SK-N-SH treated with all-trans-retinoic acid at 6 μM for 48 hours (cell line): Measurements from ENCODE around the gene CXorf66.

Experiments
- ARNTL ChIP-seq: fragments of 450-650 bp; formaldehyde crosslinking; IDR thresholded peaks from 2 replicates; pipeline ENCODE4 v1.5.0; 2020; ENCODE audit warnings: low read depth, mild to moderate bottlenecking, moderate library complexity, borderline replicate concordance
- BACH2 ChIP-seq: fragments of 250-450 bp; sonication (Bioruptor Pico); IDR thresholded peaks from 2 replicates; pipeline ENCODE4 v1.9.0; 2021; ENCODE audit warnings: mild to moderate bottlenecking, borderline replicate concordance
- ESRRG ChIP-seq: fragments of 250-450 bp; sonication (Bioruptor Pico); IDR thresholded peaks from 2 replicates; pipeline ENCODE4 v1.6.1; 2021; ENCODE audit warnings: mild to moderate bottlenecking
- PPARA ChIP-seq: fragments of 250-450 bp; sonication (Bioruptor Pico); IDR thresholded peaks from 2 replicates; pipeline ENCODE4 v1.5.0; 2020; ENCODE audit warnings: mild to moderate bottlenecking, borderline replicate concordance
- RARB ChIP-seq: fragments of 250-450 bp; sonication (Bioruptor Pico); IDR thresholded peaks from 2 replicates; pipeline ENCODE4 v1.8.0; 2021; ENCODE audit warnings: mild to moderate bottlenecking, moderate library complexity
- SNAI2 ChIP-seq: fragments of 250-450 bp; sonication (Bioruptor Pico); IDR thresholded peaks from 2 replicates; pipeline ENCODE4 v1.5.0; 2020; ENCODE audit warnings: mild to moderate bottlenecking, moderate library complexity
- TOX ChIP-seq: fragments of 250-450 bp; sonication (Bioruptor Pico); IDR thresholded peaks from 2 replicates; pipeline ENCODE4 v1.8.0; 2021; ENCODE audit warnings: mild to moderate bottlenecking, moderate library complexity, borderline replicate concordance
- ZC3H10 ChIP-seq: fragments of 250-450 bp; sonication (Bioruptor Pico); IDR thresholded peaks from 2 replicates; pipeline ENCODE4 v1.5.1; 2021; ENCODE audit warnings: mild to moderate bottlenecking, moderate library complexity
- ZFP3 ChIP-seq: fragments of 250-450 bp; sonication (Bioruptor Pico); IDR thresholded peaks from 2 replicates; pipeline ENCODE4 v1.5.0; 2020; ENCODE audit warnings: mild to moderate bottlenecking, moderate library complexity
- ZFP30 ChIP-seq: fragments of 450-650 bp; formaldehyde crosslinking; IDR thresholded peaks from 2 replicates; pipeline ENCODE4 v1.5.0; 2022; ENCODE audit warnings: mild to moderate bottlenecking, moderate library complexity
- TF ChIP-seq, protein P1 (sequence below): fragments of 250-450 bp; sonication (Bioruptor Pico); IDR thresholded peaks from 2 replicates; pipeline ENCODE4 v1.5.1; 2020; ENCODE audit warnings: low read depth, mild to moderate bottlenecking, moderate library complexity
- TF ChIP-seq, protein P2 (sequence below): fragments of 250-450 bp; sonication (Bioruptor Pico); IDR thresholded peaks from 2 replicates; pipeline ENCODE4 v1.8.0; 2020; ENCODE audit warnings: mild to moderate bottlenecking, moderate library complexity, borderline replicate concordance
- TF ChIP-seq, protein P3 (sequence below): fragments of 250-450 bp; sonication (Bioruptor Pico); IDR thresholded peaks from 2 replicates; pipeline ENCODE4 v1.5.1; 2021; ENCODE audit warnings: mild to moderate bottlenecking, moderate library complexity

DNA sequence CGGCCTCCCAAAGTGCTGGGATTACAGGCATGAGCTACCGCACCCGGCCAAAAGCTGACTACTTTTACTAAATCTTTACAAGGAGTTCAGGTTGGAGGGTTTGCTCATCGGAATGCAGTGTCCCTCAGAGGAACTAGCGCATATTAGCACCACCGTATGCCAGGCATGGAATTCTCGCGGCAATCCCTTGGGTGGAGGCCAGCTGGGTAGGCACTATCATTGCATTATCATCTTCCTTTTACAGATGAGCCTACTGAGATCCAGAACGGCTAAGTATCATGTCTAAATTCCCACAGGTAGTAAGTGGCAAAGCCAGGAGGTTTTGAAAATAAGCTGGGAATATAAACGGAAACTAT, 6.1 kb upstream of the CXorf66 start:
- TF ChIP-seq ZFP30 (CRISPR knock-in tag) = no peak
- TF ChIP-seq, protein P1, sequence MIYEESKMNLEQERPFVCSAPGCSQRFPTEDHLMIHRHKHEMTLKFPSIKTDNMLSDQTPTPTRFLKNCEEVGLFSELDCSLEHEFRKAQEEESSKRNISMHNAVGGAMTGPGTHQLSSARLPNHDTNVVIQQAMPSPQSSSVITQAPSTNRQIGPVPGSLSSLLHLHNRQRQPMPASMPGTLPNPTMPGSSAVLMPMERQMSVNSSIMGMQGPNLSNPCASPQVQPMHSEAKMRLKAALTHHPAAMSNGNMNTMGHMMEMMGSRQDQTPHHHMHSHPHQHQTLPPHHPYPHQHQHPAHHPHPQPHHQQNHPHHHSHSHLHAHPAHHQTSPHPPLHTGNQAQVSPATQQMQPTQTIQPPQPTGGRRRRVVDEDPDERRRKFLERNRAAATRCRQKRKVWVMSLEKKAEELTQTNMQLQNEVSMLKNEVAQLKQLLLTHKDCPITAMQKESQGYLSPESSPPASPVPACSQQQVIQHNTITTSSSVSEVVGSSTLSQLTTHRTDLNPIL (CRISPR knock-in tag) = no peak
- TF ChIP-seq SNAI2 (CRISPR knock-in tag) = no peak
- no peak for TF ChIP-seq ARNTL (CRISPR knock-in tag)
- no peak for TF ChIP-seq RARB (CRISPR knock-in tag)
- TF ChIP-seq, protein P2, sequence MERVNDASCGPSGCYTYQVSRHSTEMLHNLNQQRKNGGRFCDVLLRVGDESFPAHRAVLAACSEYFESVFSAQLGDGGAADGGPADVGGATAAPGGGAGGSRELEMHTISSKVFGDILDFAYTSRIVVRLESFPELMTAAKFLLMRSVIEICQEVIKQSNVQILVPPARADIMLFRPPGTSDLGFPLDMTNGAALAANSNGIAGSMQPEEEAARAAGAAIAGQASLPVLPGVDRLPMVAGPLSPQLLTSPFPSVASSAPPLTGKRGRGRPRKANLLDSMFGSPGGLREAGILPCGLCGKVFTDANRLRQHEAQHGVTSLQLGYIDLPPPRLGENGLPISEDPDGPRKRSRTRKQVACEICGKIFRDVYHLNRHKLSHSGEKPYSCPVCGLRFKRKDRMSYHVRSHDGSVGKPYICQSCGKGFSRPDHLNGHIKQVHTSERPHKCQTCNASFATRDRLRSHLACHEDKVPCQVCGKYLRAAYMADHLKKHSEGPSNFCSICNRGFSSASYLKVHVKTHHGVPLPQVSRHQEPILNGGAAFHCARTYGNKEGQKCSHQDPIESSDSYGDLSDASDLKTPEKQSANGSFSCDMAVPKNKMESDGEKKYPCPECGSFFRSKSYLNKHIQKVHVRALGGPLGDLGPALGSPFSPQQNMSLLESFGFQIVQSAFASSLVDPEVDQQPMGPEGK (CRISPR knock-in tag) = no peak
- no peak for TF ChIP-seq TOX (CRISPR knock-in tag)
- TF ChIP-seq BACH2 = no peak
- no peak for TF ChIP-seq ZFP3
- no peak for TF ChIP-seq PPARA (CRISPR knock-in tag)
- no peak for TF ChIP-seq ZC3H10 (CRISPR knock-in tag)
- no peak for TF ChIP-seq ESRRG
- TF ChIP-seq, protein P3, sequence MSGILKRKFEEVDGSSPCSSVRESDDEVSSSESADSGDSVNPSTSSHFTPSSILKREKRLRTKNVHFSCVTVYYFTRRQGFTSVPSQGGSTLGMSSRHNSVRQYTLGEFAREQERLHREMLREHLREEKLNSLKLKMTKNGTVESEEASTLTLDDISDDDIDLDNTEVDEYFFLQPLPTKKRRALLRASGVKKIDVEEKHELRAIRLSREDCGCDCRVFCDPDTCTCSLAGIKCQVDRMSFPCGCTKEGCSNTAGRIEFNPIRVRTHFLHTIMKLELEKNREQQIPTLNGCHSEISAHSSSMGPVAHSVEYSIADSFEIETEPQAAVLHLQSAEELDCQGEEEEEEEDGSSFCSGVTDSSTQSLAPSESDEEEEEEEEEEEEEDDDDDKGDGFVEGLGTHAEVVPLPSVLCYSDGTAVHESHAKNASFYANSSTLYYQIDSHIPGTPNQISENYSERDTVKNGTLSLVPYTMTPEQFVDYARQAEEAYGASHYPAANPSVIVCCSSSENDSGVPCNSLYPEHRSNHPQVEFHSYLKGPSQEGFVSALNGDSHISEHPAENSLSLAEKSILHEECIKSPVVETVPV (CRISPR knock-in tag) = no peak
